Ascending aorta (tissue), 2 donors: ENCODE data around the gene PRUNE2. TPM values are rescaled to one million over a fixed set of nuclear protein-coding genes. Genes with fewer than 3 reads are reported as not detected.

Source experiments
- DNase-seq, 2 donors: peaks; one replicate each; pipeline ENCODE4 v3.0.0-alpha.2; 2019; ENCODE audit warnings: low spot score in 2 of 2
- H3K27ac ChIP-seq, 2 donors: fragments of 200-600 bp; sonication (generic); one replicate each; pipeline ENCODE4 v1.5.1; 2016 to 2017; ENCODE audit warnings: mild to moderate bottlenecking in 1 of 2
- H3K27me3 ChIP-seq: fragments of 200-600 bp; sonication (generic); one replicate; pipeline ENCODE4 v1.5.1; 2017
- H3K36me3 ChIP-seq, 2 donors: fragments of 200-600 bp; sonication (generic); one replicate each; pipeline ENCODE4 v1.5.1; 2016
- H3K4me1 ChIP-seq, 2 donors: fragments of 200-600 bp; sonication (generic); one replicate each; pipeline ENCODE4 v1.5.1; 2016 to 2017; ENCODE audit warnings: mild to moderate bottlenecking in 1 of 2
- H3K4me3 ChIP-seq, 2 donors: fragments of 200-600 bp; sonication (generic); one replicate each; pipeline ENCODE4 v1.5.1; 2016 to 2017; ENCODE audit warnings: mild to moderate bottlenecking in 1 of 2
- H3K9me3 ChIP-seq, 2 donors: fragments of 200-600 bp; sonication (generic); one replicate each; pipeline ENCODE4 v1.5.1; 2016
- intact Hi-C: fragments of 100-400 bp; cut with DNase I; formaldehyde crosslinking; loops from one replicate; pipeline ENCODE4 v1.15.1; 2023
- total RNA-seq: library from RNA; depleted of rRNA; stranded (reverse); fragments of >200 nt; gene quantifications from one replicate; pipeline ENCODE4 v1.1.0, GENCODE V29; 2016
- TF ChIP-seq, protein P1 (sequence below), 3 experiments: fragments of 200-600 bp in 2 of 3; fragments of 450-650 bp in 1 of 3; sonication (generic) in 2 of 3; IDR thresholded peaks; one replicate each; pipeline ENCODE4 v1.5.1; 2016 to 2019; ENCODE audit warnings: antibody characterized with exemption in 3 of 3, mild to moderate bottlenecking in 1 of 3, moderate library complexity in 1 of 3

The PRUNE2 gene
- total RNA-seq, 1 donor from 2014 or later: 200 TPM

DNA sequence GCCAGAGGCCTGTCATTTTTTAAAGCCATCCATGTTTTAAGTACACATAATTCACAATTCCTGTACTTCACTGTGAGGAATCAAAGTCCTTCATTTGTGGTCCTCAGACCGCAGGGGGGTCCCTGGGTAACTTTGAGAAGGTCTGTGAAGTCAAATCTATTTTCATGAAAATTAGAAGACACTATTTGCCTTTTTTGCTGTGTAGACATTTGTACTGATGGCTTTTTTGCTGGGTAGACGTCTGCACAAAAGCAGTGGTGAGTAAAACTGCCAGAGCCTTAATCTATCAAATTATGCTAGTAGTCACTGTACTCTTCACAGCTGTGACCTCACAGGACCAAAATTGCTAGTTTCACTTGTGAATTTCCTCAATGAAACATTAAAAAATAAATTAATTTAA is 25.7 kb downstream of the PRUNE2 start:
- Histone ChIP-seq H3K4me3 (no peak overlapping the region), H3K4me1 (peaks cover 5 to 55% of the 10 kb centered on the region in 2 donors), H3K9me3 (no peaks in the 10 kb centered on the region), H3K27ac (peak overlapping the region; percentile 47 to 84), H3K36me3 (no peaks in the 10 kb centered on the region), H3K27me3 (peaks cover 3% of the 10 kb centered on the region)
- intact Hi-C loops: no loop called here
- DNase-seq: no peak
- TF ChIP-seq, protein P1, sequence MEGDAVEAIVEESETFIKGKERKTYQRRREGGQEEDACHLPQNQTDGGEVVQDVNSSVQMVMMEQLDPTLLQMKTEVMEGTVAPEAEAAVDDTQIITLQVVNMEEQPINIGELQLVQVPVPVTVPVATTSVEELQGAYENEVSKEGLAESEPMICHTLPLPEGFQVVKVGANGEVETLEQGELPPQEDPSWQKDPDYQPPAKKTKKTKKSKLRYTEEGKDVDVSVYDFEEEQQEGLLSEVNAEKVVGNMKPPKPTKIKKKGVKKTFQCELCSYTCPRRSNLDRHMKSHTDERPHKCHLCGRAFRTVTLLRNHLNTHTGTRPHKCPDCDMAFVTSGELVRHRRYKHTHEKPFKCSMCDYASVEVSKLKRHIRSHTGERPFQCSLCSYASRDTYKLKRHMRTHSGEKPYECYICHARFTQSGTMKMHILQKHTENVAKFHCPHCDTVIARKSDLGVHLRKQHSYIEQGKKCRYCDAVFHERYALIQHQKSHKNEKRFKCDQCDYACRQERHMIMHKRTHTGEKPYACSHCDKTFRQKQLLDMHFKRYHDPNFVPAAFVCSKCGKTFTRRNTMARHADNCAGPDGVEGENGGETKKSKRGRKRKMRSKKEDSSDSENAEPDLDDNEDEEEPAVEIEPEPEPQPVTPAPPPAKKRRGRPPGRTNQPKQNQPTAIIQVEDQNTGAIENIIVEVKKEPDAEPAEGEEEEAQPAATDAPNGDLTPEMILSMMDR (IDR thresholded peaks at IDR 0.05): no peak

DNA sequence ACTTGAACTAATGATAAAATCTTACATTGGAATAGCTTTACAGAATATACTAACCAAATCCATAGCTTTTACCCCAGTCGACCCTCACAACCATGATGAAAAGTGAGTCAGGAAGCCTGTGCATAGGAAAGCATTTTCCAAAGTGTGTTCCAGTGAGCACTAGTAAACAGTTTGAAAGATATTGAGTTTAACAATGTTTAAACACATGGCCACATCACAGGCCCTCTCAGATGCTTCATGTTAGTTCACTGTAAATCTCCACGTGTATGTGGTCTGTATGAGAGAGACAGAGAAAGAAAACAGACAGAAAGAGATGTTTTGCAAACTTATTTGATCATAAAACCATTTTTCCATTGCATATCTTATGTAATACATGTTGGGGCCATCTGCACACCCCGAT is 27.0 kb downstream of the PRUNE2 start:
- H3K4me1 ChIP-seq: peaks cover 8 to 61% of the 10 kb centered on the region in 2 donors
- no peaks in the 10 kb centered on the region for H3K9me3 ChIP-seq
- no peaks in the 10 kb centered on the region for H3K36me3 ChIP-seq
- H3K27me3 ChIP-seq: no peaks in the 10 kb centered on the region
- DNase-seq: no peak
- TF ChIP-seq, protein P1 (IDR thresholded peaks at IDR 0.05): no peak
- peak overlapping the region; percentile 84 to 96 for H3K27ac ChIP-seq
- H3K4me3 ChIP-seq: no peak overlapping the region
- intact Hi-C loops: loop anchor here (5.0 kb wide), 1 partner anchor 62 kb away; no protein-coding TSS in a partner anchor

DNA sequence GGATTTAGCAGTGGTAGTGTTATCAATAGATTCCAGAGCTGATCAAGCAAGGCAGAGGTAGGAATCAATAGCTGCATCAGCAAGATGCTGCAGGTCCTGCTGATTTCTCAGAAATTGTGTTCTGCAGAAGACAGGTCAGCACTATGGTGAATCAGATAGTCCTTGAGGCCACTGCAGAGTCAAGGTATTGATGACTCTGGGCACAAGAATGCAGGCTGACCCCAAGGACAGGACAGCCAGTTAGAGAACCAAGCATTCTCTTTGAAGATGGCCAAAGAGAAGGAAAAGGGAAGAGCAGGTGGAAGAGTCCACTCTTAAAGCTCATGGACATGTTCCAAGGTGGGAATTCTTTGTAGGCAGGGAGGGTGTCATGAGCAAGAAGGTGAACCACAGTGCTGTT is 28.0 kb downstream of the PRUNE2 start:
- peak overlapping the region; percentile 84 to 96 for H3K27ac ChIP-seq
- no peak overlapping the region for H3K4me3 ChIP-seq
- no peaks in the 10 kb centered on the region for H3K9me3 ChIP-seq
- no peaks in the 10 kb centered on the region for H3K36me3 ChIP-seq
- no peak for DNase-seq
- intact Hi-C loops: loop anchor here (2.0 to 5.0 kb wide), 2 partner anchors 15 to 61 kb away; no protein-coding TSS in a partner anchor
- H3K27me3 ChIP-seq: no peaks in the 10 kb centered on the region
- peaks cover 8 to 66% of the 10 kb centered on the region in 2 donors for H3K4me1 ChIP-seq
- TF ChIP-seq, protein P1 (IDR thresholded peaks at IDR 0.05): no peak

DNA sequence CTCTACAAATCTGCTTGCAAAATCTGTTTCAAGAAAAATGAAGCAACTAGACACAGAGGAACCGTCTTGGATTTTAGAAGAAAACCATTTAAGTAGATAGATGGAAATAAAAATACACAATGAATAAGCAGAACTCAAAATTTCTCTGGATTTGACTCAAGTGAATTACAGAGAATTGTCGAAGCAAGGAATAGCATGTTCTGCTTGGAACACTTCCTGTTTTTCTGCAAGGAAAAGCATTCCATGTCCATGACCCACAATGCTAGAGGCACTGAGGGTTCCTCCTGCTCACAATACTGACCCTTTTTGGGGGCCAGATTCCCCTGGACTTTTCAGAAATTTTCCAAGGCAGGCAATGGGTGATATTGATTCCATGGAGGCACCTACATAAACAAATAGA is 29.8 kb downstream of the PRUNE2 start:
- peak overlapping the region; percentile 84 to 96 for H3K27ac ChIP-seq
- intact Hi-C loops: loop anchor here (2.0 to 5.0 kb wide), 2 partner anchors 17 to 59 kb away; no protein-coding TSS in a partner anchor
- no peaks in the 10 kb centered on the region for H3K9me3 ChIP-seq
- H3K4me1 ChIP-seq: peaks cover 8 to 74% of the 10 kb centered on the region in 2 donors
- no peaks in the 10 kb centered on the region for H3K36me3 ChIP-seq
- no peaks in the 10 kb centered on the region for H3K27me3 ChIP-seq
- TF ChIP-seq, protein P1 (IDR thresholded peaks at IDR 0.05): no peak
- DNase-seq: no peak
- no peak overlapping the region for H3K4me3 ChIP-seq

DNA sequence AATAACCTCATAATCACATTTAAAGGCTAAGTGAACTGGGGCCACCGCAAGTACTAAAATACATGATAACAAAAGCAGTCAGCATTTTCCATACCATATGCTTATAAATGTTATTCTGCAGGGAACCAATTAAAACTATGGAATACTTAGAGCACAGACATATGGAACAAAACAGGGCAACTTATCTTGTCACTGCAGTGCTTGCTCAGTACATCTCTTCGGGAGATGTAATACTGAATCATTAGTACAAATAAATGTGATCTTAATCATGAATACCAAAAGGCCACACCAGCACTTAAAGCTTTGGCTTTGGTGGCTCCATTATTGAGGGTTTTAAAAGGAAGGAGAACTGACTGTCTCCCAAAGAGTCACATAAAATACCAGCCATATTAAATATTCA is 32.1 kb downstream of the PRUNE2 start:
- DNase-seq: no peak
- Histone ChIP-seq H3K27ac (peak overlapping the region; percentile 84 to 96), H3K9me3 (no peaks in the 10 kb centered on the region), H3K27me3 (no peaks in the 10 kb centered on the region), H3K4me1 (peaks cover 8 to 77% of the 10 kb centered on the region in 2 donors), H3K36me3 (no peaks in the 10 kb centered on the region), H3K4me3 (no peak overlapping the region)
- TF ChIP-seq, protein P1 (IDR thresholded peaks at IDR 0.05): no peak
- intact Hi-C loops: loop anchor here (2.0 kb wide), 1 partner anchor 37 kb away; no protein-coding TSS in a partner anchor
